Thyroid gland (tissue), 4 donors: ENCODE measurements around the gene NBEAL2.

Experiments
- CTCF ChIP-seq, 6 experiments: fragments of 200-600 bp in 3 of 6; fragments of 450-650 bp in 3 of 6; sonication (generic) in 3 of 6; IDR thresholded peaks; one replicate each; pipeline ENCODE4 v1.5.1; 2016 to 2019; ENCODE audit warnings: antibody characterized with exemption in 6 of 6, mild to moderate bottlenecking in 2 of 6, inconsistent platforms in 1 of 6, moderate library complexity in 1 of 6
- POLR2A ChIP-seq, 2 donors: fragments of 450-650 bp; IDR thresholded peaks; one replicate each; pipeline ENCODE4 v1.6.1; 2017; ENCODE audit warnings: antibody characterized with exemption in 2 of 2, mild to moderate bottlenecking in 2 of 2, moderate library complexity in 1 of 2

DNA sequence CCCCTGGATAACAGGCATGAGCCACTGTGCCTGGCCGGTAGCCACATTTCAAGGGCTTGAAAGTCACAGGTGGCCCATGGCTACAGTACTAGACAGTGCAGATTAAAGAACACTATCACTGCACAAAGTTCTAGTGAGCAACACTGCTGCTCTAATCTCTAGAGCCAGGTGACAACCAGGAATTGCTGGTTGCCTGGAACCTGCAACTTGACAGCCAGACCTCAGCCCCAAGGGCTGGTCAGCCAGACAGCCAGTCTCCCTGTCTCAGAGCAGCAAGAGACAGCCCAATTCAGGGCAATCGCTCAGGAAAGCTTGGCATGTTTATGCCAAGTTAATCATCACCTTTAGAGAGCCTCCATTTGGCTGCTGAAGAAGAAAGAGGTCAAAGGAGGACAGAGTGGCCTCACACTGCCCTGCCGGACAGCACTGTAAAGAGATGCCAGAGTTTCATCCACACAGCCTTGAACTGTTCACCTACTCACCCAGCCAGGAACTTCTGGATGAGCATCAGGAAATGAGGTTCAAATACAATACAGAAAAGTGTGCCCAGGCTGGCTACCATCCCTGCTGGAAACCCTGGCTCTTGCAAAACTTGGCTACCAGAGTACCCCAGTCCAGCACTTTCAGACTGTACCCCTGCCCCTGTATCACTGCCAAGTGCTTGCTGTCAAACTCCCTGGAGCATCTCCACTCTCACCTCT is 8.9 kb upstream of the NBEAL2 start:
- no peak for TF ChIP-seq CTCF (IDR thresholded peaks at IDR 0.05)
- no peak for TF ChIP-seq POLR2A (IDR thresholded peaks at IDR 0.05)
